Measurements from ENCODE around the gene PLOD1. TPM values are rescaled to one million over a fixed set of nuclear protein-coding genes. Genes with fewer than 3 reads are reported as not detected.

The PLOD1 gene
- total RNA-seq, 1 experiment from 2014 or later: 46.9 TPM

- TF ChIP-seq, protein P1, sequence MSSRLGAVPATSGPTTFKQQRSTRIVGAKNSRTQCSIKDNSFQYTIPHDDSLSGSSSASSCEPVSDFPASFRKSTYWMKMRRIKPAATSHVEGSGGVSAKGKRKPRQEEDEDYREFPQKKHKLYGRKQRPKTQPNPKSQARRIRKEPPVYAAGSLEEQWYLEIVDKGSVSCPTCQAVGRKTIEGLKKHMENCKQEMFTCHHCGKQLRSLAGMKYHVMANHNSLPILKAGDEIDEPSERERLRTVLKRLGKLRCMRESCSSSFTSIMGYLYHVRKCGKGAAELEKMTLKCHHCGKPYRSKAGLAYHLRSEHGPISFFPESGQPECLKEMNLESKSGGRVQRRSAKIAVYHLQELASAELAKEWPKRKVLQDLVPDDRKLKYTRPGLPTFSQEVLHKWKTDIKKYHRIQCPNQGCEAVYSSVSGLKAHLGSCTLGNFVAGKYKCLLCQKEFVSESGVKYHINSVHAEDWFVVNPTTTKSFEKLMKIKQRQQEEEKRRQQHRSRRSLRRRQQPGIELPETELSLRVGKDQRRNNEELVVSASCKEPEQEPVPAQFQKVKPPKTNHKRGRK (CRISPR knock-in tag; IDR thresholded peaks at IDR 0.05; ENCODE audit: borderline replicate concordance): no peak
- no peak for TF ChIP-seq CTCF (IDR thresholded peaks at IDR 0.05)
- no peak for TF ChIP-seq ZMAT4 (CRISPR knock-in tag; IDR thresholded peaks at IDR 0.05)
Observed at GRCh38 chr1:11888877-11889208, 45.7 kb upstream of the PLOD1 start (continued).

DNA sequence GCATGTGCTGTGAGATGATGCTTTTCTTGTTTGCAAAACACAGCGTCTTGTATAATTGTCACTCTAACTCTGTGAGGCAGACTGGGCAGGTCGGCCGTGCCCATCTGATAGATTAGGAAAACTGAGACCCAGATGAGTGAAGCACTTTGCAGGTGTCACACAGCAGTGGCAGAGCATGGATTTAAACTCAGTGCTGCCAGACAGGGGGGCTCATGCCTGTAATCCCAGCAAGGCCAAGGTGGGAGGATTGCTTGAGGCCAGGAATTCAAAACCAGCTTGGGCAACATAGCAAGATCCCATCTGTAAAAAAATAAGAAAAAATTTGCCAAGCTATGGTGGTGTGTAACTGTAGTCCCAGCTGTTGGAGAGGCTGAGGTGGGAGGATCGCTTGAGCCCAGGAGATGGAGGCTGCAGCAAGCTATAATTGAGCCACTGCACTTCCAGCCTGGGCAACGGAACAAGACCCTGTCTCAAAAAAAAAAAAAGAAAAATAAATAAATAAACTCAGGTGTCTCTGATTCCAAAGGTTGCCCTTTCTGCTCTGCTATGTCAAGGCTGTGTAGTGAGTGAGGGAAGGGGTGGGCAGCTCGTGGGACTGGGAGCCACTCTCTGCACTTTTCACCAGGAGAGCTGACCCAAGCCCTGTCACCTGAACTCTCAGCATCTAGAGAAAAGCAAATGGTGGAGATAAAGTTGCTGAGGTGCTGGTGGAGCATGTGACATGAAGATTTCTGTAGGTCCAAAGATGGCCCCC is 42.9 kb upstream of the PLOD1 start:
- ATAC-seq (no peak), DNase-seq (ENCODE audit: low spot score) (no peak)
- CTCF ChIA-PET: interaction anchor here (0.7 to 3.2 kb wide), 4 partner anchors 9 to 104 kb away, joined by 3 to 17 read pairs (median 8); no protein-coding TSS in a partner anchor
- H3K9me3 Mint-ChIP-seq: no peaks in the 10 kb centered on the region
- POLR2A ChIA-PET: no interaction called here
- H3K4me1 Mint-ChIP-seq: no peaks in the 10 kb centered on the region
- no peaks in the 10 kb centered on the region; the same call in 1 of the 2 replicates for H3K27me3 Mint-ChIP-seq (ENCODE audit: low read depth)
- H3K27ac Mint-ChIP-seq: no peak overlapping the region
- H3K4me3 Mint-ChIP-seq: no peak overlapping the region
- TF ChIP-seq ZNF121 (CRISPR knock-in tag; IDR thresholded peaks at IDR 0.05) (peak; percentile 46; the same call in 1 of the 2 replicates), GTF2I (CRISPR knock-in tag; conservative IDR thresholded peaks at IDR 0.05) (0 out of 2 replicates have a peak, but pooled peaks have one; percentile 23)
- TF ChIP-seq, protein P1 (CRISPR knock-in tag; IDR thresholded peaks at IDR 0.05; ENCODE audit: borderline replicate concordance): no peak
- H3K36me3 Mint-ChIP-seq: no peaks in the 10 kb centered on the region

- ChIA-PET POLR2A (no interaction called here), CTCF (interaction anchor here (0.9 to 3.2 kb wide), 4 partner anchors 12 to 55 kb away, joined by 4 to 17 read pairs (median 8); no protein-coding TSS in a partner anchor)
- no peaks in the 10 kb centered on the region for H3K36me3 Mint-ChIP-seq
- H3K4me3 Mint-ChIP-seq: no peak overlapping the region
- DNase-seq (ENCODE audit: low spot score) (peak; percentile 87), ATAC-seq (peak; percentile 91)
- no peaks in the 10 kb centered on the region for H3K4me1 Mint-ChIP-seq
- H3K9me3 Mint-ChIP-seq: no peaks in the 10 kb centered on the region
- no peaks in the 10 kb centered on the region; the same call in 1 of the 2 replicates for H3K27me3 Mint-ChIP-seq (ENCODE audit: low read depth)
- H3K27ac Mint-ChIP-seq: no peak overlapping the region
- TF ChIP-seq ZBTB43 (CRISPR knock-in tag; IDR thresholded peaks at IDR 0.05) (no peak), CTCF (IDR thresholded peaks at IDR 0.05) (peak; percentile 77), ZSCAN18 (CRISPR knock-in tag; IDR thresholded peaks at IDR 0.05) (no peak)
- TF ChIP-seq, protein P2, sequence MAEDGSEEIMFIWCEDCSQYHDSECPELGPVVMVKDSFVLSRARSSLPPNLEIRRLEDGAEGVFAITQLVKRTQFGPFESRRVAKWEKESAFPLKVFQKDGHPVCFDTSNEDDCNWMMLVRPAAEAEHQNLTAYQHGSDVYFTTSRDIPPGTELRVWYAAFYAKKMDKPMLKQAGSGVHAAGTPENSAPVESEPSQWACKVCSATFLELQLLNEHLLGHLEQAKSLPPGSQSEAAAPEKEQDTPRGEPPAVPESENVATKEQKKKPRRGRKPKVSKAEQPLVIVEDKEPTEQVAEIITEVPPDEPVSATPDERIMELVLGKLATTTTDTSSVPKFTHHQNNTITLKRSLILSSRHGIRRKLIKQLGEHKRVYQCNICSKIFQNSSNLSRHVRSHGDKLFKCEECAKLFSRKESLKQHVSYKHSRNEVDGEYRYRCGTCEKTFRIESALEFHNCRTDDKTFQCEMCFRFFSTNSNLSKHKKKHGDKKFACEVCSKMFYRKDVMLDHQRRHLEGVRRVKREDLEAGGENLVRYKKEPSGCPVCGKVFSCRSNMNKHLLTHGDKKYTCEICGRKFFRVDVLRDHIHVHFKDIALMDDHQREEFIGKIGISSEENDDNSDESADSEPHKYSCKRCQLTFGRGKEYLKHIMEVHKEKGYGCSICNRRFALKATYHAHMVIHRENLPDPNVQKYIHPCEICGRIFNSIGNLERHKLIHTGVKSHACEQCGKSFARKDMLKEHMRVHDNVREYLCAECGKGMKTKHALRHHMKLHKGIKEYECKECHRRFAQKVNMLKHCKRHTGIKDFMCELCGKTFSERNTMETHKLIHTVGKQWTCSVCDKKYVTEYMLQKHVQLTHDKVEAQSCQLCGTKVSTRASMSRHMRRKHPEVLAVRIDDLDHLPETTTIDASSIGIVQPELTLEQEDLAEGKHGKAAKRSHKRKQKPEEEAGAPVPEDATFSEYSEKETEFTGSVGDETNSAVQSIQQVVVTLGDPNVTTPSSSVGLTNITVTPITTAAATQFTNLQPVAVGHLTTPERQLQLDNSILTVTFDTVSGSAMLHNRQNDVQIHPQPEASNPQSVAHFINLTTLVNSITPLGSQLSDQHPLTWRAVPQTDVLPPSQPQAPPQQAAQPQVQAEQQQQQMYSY (CRISPR knock-in tag; IDR thresholded peaks at IDR 0.05): no peak
- TF ChIP-seq, protein P3, sequence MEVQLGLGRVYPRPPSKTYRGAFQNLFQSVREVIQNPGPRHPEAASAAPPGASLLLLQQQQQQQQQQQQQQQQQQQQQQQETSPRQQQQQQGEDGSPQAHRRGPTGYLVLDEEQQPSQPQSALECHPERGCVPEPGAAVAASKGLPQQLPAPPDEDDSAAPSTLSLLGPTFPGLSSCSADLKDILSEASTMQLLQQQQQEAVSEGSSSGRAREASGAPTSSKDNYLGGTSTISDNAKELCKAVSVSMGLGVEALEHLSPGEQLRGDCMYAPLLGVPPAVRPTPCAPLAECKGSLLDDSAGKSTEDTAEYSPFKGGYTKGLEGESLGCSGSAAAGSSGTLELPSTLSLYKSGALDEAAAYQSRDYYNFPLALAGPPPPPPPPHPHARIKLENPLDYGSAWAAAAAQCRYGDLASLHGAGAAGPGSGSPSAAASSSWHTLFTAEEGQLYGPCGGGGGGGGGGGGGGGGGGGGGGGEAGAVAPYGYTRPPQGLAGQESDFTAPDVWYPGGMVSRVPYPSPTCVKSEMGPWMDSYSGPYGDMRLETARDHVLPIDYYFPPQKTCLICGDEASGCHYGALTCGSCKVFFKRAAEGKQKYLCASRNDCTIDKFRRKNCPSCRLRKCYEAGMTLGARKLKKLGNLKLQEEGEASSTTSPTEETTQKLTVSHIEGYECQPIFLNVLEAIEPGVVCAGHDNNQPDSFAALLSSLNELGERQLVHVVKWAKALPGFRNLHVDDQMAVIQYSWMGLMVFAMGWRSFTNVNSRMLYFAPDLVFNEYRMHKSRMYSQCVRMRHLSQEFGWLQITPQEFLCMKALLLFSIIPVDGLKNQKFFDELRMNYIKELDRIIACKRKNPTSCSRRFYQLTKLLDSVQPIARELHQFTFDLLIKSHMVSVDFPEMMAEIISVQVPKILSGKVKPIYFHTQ (CRISPR knock-in tag; IDR thresholded peaks at IDR 0.05): no peak
Observed at GRCh38 chr1:11893907-11894251, 40.6 kb upstream of the PLOD1 start.

Data from WTC11 (cell line).